Upper lobe of right lung (tissue), 1 donor: ENCODE data around the gene SNCAIP. TPM values are rescaled to one million over a fixed set of nuclear protein-coding genes. Genes with fewer than 3 reads are reported as not detected.

Experiments
- ATAC-seq: fragments of 200-7000 bp; cut with Tn5 transposase; one replicate; pipeline ENCODE4 v1.9.1; 2020; ENCODE audit warnings: mild to moderate bottlenecking, moderate library complexity
- DNase-seq: peaks from one replicate; pipeline ENCODE4 v3.0.0-alpha.2; 2020
- H3K27ac ChIP-seq: fragments of 200-600 bp; one replicate; pipeline ENCODE4 v1.8.0; 2022
- H3K27me3 ChIP-seq: fragments of 200-600 bp; one replicate; pipeline ENCODE4 v1.8.0; 2022; ENCODE audit warnings: mild to moderate bottlenecking
- H3K36me3 ChIP-seq: fragments of 200-600 bp; one replicate; pipeline ENCODE4 v1.8.0; 2022
- H3K4me1 ChIP-seq: fragments of 200-600 bp; one replicate; pipeline ENCODE4 v1.8.0; 2022
- H3K4me3 ChIP-seq: fragments of 200-600 bp; one replicate; pipeline ENCODE4 v1.8.0; 2022; ENCODE audit warnings: mild to moderate bottlenecking
- H3K9me3 ChIP-seq: fragments of 200-600 bp; one replicate; pipeline ENCODE4 v1.8.0; 2022
- intact Hi-C: fragments of 100-400 bp; cut with DNase I; formaldehyde crosslinking; loops from one replicate; pipeline ENCODE4 v1.11.0; 2022
- total RNA-seq: library from RNA; stranded (reverse); fragmentation: NEBNext Ultra II Directional; extraction: Animal tissue kit (Norgen Biotek cat#: 25700); gene quantifications from one replicate; pipeline ENCODE4 v1.2.1, GENCODE V29; 2021
- TF ChIP-seq, protein P1 (sequence below): fragments of 200-600 bp; IDR thresholded peaks from one replicate; pipeline ENCODE4 v1.8.0; 2022; ENCODE audit warnings: antibody characterized with exemption
- donor health status: DM: no; HTN: yes; CAD: no; lungs with severe emphysema.

Gene SNCAIP
- total RNA-seq, 1 donor from 2014 or later = 4.0 TPM

DNA sequence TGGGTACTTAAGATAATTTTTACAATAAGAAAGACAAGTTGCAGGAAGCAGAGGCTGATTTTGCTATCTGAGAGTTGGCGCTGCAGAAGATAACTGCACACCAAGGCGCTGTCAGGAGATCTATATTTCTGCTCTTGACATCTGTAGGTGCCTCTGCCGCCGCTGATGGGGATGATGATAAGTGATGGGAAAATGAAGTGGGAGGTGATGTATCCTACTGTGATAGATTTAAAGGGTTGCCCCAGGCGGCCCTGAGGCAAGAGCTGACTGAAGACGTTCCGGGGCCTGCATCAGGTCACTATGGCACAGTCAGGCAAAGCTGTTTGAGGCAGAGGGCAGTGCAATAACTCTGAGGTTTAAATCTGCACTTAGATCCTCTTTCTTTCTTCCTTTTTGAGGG, 78.1 kb downstream of the SNCAIP start:
- H3K27me3 ChIP-seq = no peaks in the 10 kb centered on the region
- no peaks in the 10 kb centered on the region for H3K36me3 ChIP-seq
- H3K4me3 ChIP-seq = no peak overlapping the region
- ATAC-seq (no peak), DNase-seq (no peak)
- TF ChIP-seq, protein P1, sequence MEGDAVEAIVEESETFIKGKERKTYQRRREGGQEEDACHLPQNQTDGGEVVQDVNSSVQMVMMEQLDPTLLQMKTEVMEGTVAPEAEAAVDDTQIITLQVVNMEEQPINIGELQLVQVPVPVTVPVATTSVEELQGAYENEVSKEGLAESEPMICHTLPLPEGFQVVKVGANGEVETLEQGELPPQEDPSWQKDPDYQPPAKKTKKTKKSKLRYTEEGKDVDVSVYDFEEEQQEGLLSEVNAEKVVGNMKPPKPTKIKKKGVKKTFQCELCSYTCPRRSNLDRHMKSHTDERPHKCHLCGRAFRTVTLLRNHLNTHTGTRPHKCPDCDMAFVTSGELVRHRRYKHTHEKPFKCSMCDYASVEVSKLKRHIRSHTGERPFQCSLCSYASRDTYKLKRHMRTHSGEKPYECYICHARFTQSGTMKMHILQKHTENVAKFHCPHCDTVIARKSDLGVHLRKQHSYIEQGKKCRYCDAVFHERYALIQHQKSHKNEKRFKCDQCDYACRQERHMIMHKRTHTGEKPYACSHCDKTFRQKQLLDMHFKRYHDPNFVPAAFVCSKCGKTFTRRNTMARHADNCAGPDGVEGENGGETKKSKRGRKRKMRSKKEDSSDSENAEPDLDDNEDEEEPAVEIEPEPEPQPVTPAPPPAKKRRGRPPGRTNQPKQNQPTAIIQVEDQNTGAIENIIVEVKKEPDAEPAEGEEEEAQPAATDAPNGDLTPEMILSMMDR = no peak
- H3K27ac ChIP-seq = no peak overlapping the region
- H3K4me1 ChIP-seq = no peaks in the 10 kb centered on the region
- H3K9me3 ChIP-seq = no peaks in the 10 kb centered on the region
- intact Hi-C loops = no loop called here

DNA sequence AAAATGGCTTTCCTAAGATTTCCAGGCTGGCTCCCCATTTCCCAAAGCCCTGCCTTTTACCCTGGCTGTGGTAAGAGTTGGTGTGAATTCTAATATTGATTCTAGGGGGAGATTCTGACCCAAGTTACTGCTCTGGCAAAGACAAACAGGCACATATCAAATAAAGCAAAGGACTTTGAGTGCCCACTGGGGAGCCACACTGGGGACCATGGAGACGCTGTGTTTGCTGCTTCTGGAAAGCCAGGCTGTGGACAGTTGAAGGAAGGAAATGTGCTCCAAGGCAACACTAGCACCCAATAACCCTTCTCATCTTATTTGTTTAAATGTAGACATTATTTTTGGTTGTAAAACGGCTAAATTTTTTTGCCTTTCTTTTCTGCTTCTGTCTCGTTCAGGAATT, 78.7 kb downstream of the SNCAIP start:
- no peak overlapping the region for H3K4me3 ChIP-seq
- intact Hi-C loops = no loop called here
- H3K27me3 ChIP-seq = no peaks in the 10 kb centered on the region
- no peaks in the 10 kb centered on the region for H3K4me1 ChIP-seq
- DNase-seq = no peak
- no peak for ATAC-seq
- H3K36me3 ChIP-seq = no peaks in the 10 kb centered on the region
- H3K27ac ChIP-seq = no peak overlapping the region
- no peaks in the 10 kb centered on the region for H3K9me3 ChIP-seq
- TF ChIP-seq, protein P1 = no peak

DNA sequence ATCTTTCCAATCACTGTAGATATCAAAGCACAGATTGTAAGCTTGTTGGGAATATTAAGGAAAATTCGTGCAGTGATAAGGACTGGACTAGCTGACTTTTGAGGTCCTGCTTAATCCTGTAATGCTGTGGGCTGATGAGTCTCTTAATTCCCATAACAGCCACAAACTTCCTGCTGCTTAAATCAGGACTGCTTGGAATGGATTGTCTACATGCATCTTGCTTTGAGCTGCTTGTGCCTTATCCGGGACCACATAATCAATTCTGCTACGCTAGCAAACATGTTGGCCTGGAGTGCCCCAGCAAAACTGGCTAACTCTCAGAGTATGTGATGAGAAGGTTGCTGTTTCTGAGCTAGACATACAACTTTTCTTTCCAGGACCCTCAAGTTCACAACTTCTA, 79.6 kb downstream of the SNCAIP start:
- H3K4me3 ChIP-seq = no peak overlapping the region
- no peaks in the 10 kb centered on the region for H3K9me3 ChIP-seq
- TF ChIP-seq, protein P1 = no peak
- H3K27me3 ChIP-seq = no peaks in the 10 kb centered on the region
- H3K27ac ChIP-seq = no peak overlapping the region
- H3K36me3 ChIP-seq = no peaks in the 10 kb centered on the region
- ATAC-seq (no peak), DNase-seq (no peak)
- no peaks in the 10 kb centered on the region for H3K4me1 ChIP-seq
- intact Hi-C loops = no loop called here

DNA sequence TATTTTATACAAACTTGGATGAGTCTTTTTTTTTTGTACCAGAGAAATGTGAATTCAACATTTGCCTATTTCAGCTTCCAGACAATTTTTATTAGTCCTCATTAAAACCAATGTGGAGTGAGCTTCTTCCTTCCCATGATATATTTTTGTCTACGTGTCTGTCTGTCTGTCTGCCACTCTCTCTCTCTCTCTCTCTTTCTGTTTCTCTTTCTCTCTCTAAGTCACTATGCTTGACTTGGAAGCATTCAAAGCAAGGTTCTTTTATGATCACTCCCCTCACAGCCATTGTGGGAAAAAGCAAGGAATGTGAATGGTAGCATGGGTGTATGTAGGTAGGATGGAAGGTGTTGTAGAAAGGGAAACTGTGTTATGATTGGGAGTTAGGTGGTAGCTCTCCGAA, 80.2 kb downstream of the SNCAIP start:
- no peak overlapping the region for H3K27ac ChIP-seq
- ATAC-seq = no peak
- H3K27me3 ChIP-seq = no peaks in the 10 kb centered on the region
- TF ChIP-seq, protein P1 = no peak
- no peaks in the 10 kb centered on the region for H3K36me3 ChIP-seq
- no peak overlapping the region for H3K4me3 ChIP-seq
- no peaks in the 10 kb centered on the region for H3K9me3 ChIP-seq
- DNase-seq = no peak
- intact Hi-C loops = no loop called here
- no peaks in the 10 kb centered on the region for H3K4me1 ChIP-seq

DNA sequence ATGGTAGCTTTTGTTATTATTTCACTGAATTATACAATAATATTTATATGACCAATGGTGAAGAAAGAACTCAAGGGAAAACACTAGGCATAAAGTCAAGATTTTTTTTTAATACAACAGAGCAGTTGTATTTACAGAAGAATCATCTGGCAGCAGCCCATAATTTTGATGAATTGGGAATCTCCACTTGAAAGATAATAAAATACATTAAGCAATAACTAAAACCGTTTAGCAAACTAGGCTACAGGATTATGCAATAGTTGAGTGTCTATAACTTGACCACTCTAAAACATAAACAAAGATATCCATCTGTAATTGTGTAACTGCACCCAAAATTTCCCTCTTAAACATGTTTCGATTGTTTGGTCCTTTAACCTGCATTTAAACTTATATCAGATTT, 80.8 kb downstream of the SNCAIP start:
- no peaks in the 10 kb centered on the region for H3K36me3 ChIP-seq

More for the DNA sequence above, 80.8 kb downstream of the SNCAIP start:
- DNase-seq = no peak
- H3K9me3 ChIP-seq = no peaks in the 10 kb centered on the region
- intact Hi-C loops = no loop called here
- H3K27me3 ChIP-seq = no peaks in the 10 kb centered on the region
- no peaks in the 10 kb centered on the region for H3K4me1 ChIP-seq
- TF ChIP-seq, protein P1 = no peak
- no peak for ATAC-seq
- H3K4me3 ChIP-seq = no peak overlapping the region
- no peak overlapping the region for H3K27ac ChIP-seq
